ENCODE measurements around the gene ATF6B. TPM values are rescaled to one million over a fixed set of nuclear protein-coding genes. Genes with fewer than 3 reads are reported as not detected.
A peak's percentile ranks its signal among the peaks of the same experiment; 100 is the strongest.

ATF6B gene
- total RNA-seq, 2 experiments from 2014 or later = 142 to 147 TPM

GRCh38 chr6:32087574-32088486 lies 40.2 kb downstream of the ATF6B start:
- peaks cover 65% of the 10 kb centered on the region for H3K27me3 Mint-ChIP-seq
- H3K27ac Mint-ChIP-seq = no peak overlapping the region
- ChIA-PET POLR2A (no interaction called here), CTCF (interaction anchor here (0.5 to 1.4 kb wide), 4 partner anchors 17 to 166 kb away, joined by 3 to 4 read pairs (median 3); no protein-coding TSS in a partner anchor)
- no peaks in the 10 kb centered on the region for H3K36me3 Mint-ChIP-seq (ENCODE audit: low read depth)
- H3K4me3 Mint-ChIP-seq = no peak overlapping the region
- no peaks in the 10 kb centered on the region for H3K9me3 Mint-ChIP-seq
- DNase-seq = peak; percentile 74
- peaks cover 14% of the 10 kb centered on the region for H3K4me1 Mint-ChIP-seq

DNA sequence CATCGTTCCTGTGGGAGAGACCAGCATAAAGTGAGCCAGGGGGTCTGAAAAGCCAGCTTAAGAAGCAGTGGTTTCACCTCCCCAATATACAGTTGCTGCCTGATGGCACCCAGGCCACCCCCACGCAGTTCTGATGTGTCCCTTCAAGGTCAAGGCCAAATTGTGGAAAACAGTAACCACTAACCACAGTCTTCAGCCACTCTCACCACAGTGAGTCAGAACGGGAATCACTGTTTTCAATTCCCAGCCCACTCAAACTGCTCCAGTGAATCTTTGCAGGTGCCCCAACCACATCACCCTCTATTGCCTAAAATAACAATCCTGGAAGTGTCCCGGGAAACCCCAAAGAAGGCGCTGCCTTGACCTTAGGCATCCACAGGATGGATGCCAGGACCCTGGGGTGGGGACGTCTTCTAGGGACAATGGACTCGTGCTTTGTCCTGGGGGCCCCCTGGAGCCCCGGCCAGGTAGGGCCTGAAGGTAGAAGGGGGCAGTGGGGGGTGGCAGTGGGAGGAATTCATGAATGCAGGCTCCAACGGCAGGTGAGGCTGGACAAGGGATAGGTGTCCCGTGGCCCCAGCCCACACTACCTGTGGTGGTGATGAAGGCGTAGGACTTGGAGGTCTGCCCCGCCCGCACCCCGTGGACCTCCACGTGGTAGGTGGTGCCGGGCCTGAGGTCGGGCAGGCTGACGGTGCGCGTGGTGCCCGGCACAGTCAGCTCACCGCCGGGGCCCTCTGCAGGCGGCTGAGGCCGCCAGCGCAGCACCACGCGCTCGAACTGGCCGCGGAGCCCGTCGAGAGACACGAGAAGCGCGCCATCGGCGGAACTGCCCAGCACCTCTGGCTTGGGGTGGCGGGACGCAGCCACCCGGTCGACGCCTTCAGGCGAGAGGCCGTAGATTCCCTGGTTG lies 41.1 kb downstream of the ATF6B start:
- H3K27ac Mint-ChIP-seq = no peak overlapping the region
- POLR2A ChIA-PET = no interaction called here
- peaks cover 64% of the 10 kb centered on the region for H3K27me3 Mint-ChIP-seq

GRCh38 chr6:32085759-32086459 lies 42.1 kb downstream of the ATF6B start:
- Mint-ChIP-seq H3K9me3 (no peaks in the 10 kb centered on the region), H3K27ac (no peak overlapping the region), H3K4me1 (peaks cover 15% of the 10 kb centered on the region), H3K36me3 (ENCODE audit: low read depth) (no peaks in the 10 kb centered on the region), H3K27me3 (peaks cover 67% of the 10 kb centered on the region), H3K4me3 (no peak overlapping the region)
- no peak for DNase-seq
- ChIA-PET POLR2A (no interaction called here), CTCF (no interaction called here)

More for the DNA sequence above, 41.1 kb downstream of the ATF6B start:
- Mint-ChIP-seq H3K4me3 (no peak overlapping the region), H3K4me1 (peaks cover 15% of the 10 kb centered on the region), H3K9me3 (no peaks in the 10 kb centered on the region), H3K36me3 (ENCODE audit: low read depth) (no peaks in the 10 kb centered on the region)
- CTCF ChIA-PET = interaction anchor here (1.4 kb wide), 1 partner anchor 72 kb away, joined by 3 read pairs; no protein-coding TSS in a partner anchor
- peak; percentile 20 for DNase-seq

GRCh38 chr6:32084780-32085179 lies 43.3 kb downstream of the ATF6B start:
- H3K4me3 Mint-ChIP-seq = no peak overlapping the region
- no peaks in the 10 kb centered on the region for H3K36me3 Mint-ChIP-seq (ENCODE audit: low read depth)
- no peaks in the 10 kb centered on the region for H3K9me3 Mint-ChIP-seq
- no peak for DNase-seq
- peaks cover 69% of the 10 kb centered on the region for H3K27me3 Mint-ChIP-seq
- CTCF ChIA-PET = no interaction called here
- H3K27ac Mint-ChIP-seq = no peak overlapping the region
- H3K4me1 Mint-ChIP-seq = peaks cover 15% of the 10 kb centered on the region
- POLR2A ChIA-PET = no interaction called here

- Mint-ChIP-seq H3K4me1 (peaks cover 15% of the 10 kb centered on the region), H3K36me3 (ENCODE audit: low read depth) (no peaks in the 10 kb centered on the region), H3K9me3 (no peaks in the 10 kb centered on the region), H3K27me3 (peaks cover 62% of the 10 kb centered on the region), H3K4me3 (no peak overlapping the region), H3K27ac (no peak overlapping the region)
- ChIA-PET CTCF (no interaction called here), POLR2A (no interaction called here)
- DNase-seq = no peak
Observed at GRCh38 chr6:32083812-32084768, 44.0 kb downstream of the ATF6B start.

DNA sequence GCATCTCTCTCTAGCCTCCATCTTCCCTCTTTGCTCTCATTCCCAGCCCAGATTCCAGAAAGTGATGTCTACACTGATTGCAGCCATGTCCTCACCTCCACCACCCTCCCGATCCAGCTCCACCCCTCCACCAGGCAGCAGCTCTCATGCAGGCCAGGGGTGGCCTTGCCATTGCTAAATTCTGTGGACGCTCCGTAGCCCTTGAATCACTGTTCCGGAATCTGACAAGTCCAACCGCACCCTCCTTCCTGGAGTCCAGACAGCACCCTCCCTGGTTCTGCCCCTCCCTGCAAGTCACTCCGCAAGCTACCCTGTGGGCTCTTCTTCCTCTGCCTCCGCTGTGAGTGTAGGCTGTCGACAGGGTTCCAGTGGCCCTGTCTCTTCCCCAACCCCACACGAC lies 45.1 kb downstream of the ATF6B start:
- POLR2A ChIA-PET = no interaction called here

DNA sequence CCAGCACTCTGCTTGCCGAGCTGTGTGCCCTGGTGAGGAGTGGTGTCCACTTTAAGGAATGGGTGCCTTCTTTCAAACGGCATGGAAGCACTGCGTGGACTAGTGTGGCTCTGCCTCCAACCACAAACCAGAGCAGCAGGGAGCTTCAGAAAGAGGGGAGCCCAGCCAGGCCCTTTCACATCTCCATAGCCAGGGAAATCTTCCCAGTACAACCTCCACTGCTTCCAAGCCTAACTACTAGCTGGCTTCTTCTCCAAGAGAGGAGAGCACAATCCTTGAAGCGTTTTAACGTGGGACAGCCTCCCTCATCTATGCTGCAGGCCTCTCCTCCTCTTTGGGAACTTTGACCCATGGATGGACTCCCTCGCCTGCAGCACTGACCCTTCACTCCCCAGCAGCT lies 45.6 kb downstream of the ATF6B start:
- Mint-ChIP-seq H3K4me1 (peaks cover 15% of the 10 kb centered on the region), H3K27me3 (peaks cover 54% of the 10 kb centered on the region), H3K9me3 (no peaks in the 10 kb centered on the region), H3K36me3 (ENCODE audit: low read depth) (no peaks in the 10 kb centered on the region), H3K27ac (no peak overlapping the region), H3K4me3 (no peak overlapping the region)
- ChIA-PET POLR2A (no interaction called here), CTCF (no interaction called here)
- no peak for DNase-seq

More for the DNA sequence above, 45.1 kb downstream of the ATF6B start:
- Mint-ChIP-seq H3K27ac (no peak overlapping the region), H3K27me3 (peaks cover 55% of the 10 kb centered on the region), H3K36me3 (ENCODE audit: low read depth) (no peaks in the 10 kb centered on the region), H3K4me1 (peaks cover 15% of the 10 kb centered on the region), H3K4me3 (no peak overlapping the region), H3K9me3 (no peaks in the 10 kb centered on the region)
- CTCF ChIA-PET = no interaction called here
- no peak for DNase-seq

GRCh38 chr6:32081168-32081990 lies 46.7 kb downstream of the ATF6B start:
- POLR2A ChIA-PET = interaction anchor here (0.5 kb wide), 1 partner anchor 882 kb away, joined by 3 read pairs; no protein-coding TSS in a partner anchor
- Mint-ChIP-seq H3K9me3 (no peaks in the 10 kb centered on the region), H3K36me3 (ENCODE audit: low read depth) (no peaks in the 10 kb centered on the region), H3K4me1 (peaks cover 9% of the 10 kb centered on the region), H3K27ac (no peak overlapping the region), H3K27me3 (peaks cover 48% of the 10 kb centered on the region), H3K4me3 (no peak overlapping the region)
- no peak for DNase-seq
- CTCF ChIA-PET = no interaction called here

DNA sequence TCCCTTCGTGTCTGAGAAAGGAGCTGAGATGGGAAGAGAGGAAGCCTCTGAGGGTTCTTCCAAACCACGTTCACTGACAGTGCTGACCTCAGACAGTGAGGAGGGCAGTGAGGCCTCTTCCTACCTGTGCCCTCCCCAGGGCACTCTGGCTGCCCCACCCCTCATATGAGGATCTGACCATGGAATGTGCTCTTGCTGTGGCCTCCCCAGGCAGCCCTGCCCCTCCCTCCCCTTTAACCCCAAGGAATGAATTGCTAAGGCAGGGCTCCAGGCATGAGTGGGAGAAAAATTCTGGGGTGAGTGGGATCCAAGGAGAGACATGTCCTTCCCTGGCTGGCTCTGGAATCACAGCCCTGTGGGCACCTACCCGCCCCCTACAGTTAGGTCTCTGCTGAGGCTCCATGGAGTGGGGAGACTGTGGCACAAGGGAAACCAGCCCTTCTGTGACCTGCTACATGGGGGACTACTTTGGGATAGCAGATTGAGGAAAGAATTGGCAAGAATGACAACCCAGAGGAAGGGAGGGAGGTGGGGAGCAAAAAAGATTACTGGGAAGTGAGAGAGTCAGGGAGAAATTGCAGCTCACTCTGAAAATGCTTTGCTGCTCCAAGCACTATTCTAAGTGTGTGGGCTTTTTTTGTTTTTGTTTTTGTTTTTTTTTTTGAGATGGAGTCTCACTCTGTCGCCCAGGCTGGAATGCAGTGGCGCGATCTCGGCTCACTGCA lies 48.3 kb downstream of the ATF6B start:
- Mint-ChIP-seq H3K36me3 (ENCODE audit: low read depth) (no peaks in the 10 kb centered on the region), H3K4me3 (no peak overlapping the region), H3K27me3 (peaks cover 34% of the 10 kb centered on the region), H3K9me3 (no peaks in the 10 kb centered on the region), H3K4me1 (peaks cover 3% of the 10 kb centered on the region), H3K27ac (no peak overlapping the region)
- CTCF ChIA-PET = no interaction called here
- no peak for DNase-seq
- POLR2A ChIA-PET = no interaction called here

DNA sequence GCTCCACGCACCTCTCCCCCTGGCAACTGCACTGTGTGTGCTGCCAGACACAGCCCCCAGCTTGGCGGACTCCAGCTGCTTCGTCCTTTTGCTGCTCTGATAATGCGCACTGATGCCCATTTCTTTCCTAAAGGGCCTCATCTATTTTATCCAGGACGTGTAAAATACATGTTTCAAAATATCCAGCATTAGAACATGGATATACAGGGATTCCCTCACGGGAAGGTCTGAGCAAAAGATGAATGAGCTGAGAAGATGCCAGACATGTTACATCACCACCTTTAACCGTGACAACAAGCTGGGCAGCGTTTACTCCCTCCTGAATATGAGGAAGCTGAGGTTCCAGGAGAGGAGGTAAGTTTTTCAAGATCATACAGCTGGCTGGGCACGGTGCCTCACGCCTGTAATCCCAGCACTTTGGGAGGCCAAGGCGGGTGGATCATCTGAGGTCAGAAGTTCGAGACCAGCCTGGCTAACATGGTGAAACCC lies 51.7 kb downstream of the ATF6B start:
- H3K9me3 Mint-ChIP-seq = no peaks in the 10 kb centered on the region
- peaks cover 14% of the 10 kb centered on the region for H3K27me3 Mint-ChIP-seq
- H3K4me3 Mint-ChIP-seq = no peak overlapping the region
- no peak overlapping the region for H3K27ac Mint-ChIP-seq
- no peaks in the 10 kb centered on the region for H3K4me1 Mint-ChIP-seq
- no peaks in the 10 kb centered on the region for H3K36me3 Mint-ChIP-seq (ENCODE audit: low read depth)
- ChIA-PET CTCF (no interaction called here), POLR2A (no interaction called here)
- no peak for DNase-seq

DNA sequence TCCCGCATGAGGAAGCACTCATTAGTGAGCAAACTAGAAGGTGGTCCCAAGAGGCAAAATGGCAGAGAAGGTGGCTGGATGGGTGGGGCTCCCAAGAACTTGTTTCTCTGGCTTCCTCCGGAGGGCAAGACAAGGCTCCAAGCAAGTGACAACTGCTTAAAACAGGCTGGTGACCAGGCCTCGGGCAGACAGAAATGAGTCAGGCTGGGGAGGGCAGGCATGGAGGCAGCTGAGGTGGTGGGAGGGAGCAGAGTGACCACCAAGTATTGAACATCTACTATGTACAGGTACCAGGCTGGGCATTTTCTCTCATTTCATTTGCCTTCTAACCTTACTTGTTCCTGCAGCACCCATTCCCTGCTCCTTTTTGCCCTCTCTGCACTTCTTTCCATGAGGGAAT lies 52.3 kb downstream of the ATF6B start:
- Mint-ChIP-seq H3K4me1 (no peaks in the 10 kb centered on the region), H3K27me3 (peaks cover 11% of the 10 kb centered on the region), H3K36me3 (ENCODE audit: low read depth) (no peaks in the 10 kb centered on the region), H3K9me3 (no peaks in the 10 kb centered on the region), H3K4me3 (no peak overlapping the region), H3K27ac (no peak overlapping the region)
- POLR2A ChIA-PET = no interaction called here
- CTCF ChIA-PET = no interaction called here
- no peak for DNase-seq
